ENCODE measurements around the gene GLUD1.

- TF ChIP-seq CTCF (IDR thresholded peaks at IDR 0.05) (peak in 2 of 4 experiments; percentile 27 to 31), POLR2AphosphoS5 (IDR thresholded peaks at IDR 0.05) (peak; percentile 68)
Observed at GRCh38 chr10:87094373-87095235, at the start of gene GLUD1, which contains the start of gene SHLD2.
